Sigmoid colon (tissue), 3 donors: ENCODE measurements around the gene FAM111A.
"Not testable (repeated sequence)": the region's sequence is repeated elsewhere in the genome, so short reads cannot be mapped to it uniquely, and the experiment has no call there.

Experiments used
- POLR2A ChIP-seq, 2 donors: fragments of 450-650 bp; IDR thresholded peaks; one replicate each; pipeline ENCODE4 v1.6.1; 2016; ENCODE audit warnings: antibody characterized with exemption in 2 of 2, mild to moderate bottlenecking in 2 of 2, moderate library complexity in 2 of 2
- TF ChIP-seq, protein P1 (sequence below), 4 experiments: fragments of 450-650 bp in 3 of 4; fragments of 200-600 bp in 1 of 4; IDR thresholded peaks; one replicate each; pipeline ENCODE4 v1.5.1; 2016 to 2019; ENCODE audit warnings: antibody characterized with exemption in 4 of 4, mild to moderate bottlenecking in 3 of 4, moderate library complexity in 2 of 4

DNA sequence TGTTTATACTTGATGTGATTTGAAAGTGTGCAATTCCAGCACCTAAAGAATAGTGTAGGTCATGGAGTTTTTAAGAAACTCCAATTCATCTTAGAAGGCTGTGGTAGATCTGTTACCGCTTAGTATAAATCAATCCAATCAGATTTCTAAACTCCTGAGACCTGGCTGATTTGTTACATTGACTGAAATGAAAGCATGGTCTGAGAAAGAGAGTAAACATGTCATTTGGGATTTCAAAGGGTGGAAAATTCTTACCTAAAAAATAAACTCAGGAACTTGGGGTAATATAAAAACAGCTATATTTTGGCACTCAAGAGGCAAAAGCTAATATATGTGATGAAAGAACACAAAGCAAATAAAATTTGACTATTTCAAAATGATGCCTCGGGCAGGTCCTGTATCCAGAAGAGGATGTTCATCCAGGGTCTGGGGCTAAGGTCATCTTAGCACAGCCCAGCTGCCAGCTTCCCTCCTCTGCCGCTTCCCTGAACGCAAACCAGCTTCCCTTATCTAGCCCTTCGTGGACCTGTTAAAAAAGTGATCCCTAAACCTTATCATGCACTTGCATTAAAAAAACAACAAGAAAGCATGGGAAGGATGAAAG is 46.6 kb upstream of the FAM111A start:
- TF ChIP-seq, protein P1, sequence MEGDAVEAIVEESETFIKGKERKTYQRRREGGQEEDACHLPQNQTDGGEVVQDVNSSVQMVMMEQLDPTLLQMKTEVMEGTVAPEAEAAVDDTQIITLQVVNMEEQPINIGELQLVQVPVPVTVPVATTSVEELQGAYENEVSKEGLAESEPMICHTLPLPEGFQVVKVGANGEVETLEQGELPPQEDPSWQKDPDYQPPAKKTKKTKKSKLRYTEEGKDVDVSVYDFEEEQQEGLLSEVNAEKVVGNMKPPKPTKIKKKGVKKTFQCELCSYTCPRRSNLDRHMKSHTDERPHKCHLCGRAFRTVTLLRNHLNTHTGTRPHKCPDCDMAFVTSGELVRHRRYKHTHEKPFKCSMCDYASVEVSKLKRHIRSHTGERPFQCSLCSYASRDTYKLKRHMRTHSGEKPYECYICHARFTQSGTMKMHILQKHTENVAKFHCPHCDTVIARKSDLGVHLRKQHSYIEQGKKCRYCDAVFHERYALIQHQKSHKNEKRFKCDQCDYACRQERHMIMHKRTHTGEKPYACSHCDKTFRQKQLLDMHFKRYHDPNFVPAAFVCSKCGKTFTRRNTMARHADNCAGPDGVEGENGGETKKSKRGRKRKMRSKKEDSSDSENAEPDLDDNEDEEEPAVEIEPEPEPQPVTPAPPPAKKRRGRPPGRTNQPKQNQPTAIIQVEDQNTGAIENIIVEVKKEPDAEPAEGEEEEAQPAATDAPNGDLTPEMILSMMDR (IDR thresholded peaks at IDR 0.05), result not testable (repeated sequence)
- TF ChIP-seq POLR2A (IDR thresholded peaks at IDR 0.05), result not testable (repeated sequence)
